GM12892 (cell line): ENCODE data around the gene MYH14. TPM values are rescaled to one million over a fixed set of nuclear protein-coding genes. Genes with fewer than 3 reads are reported as not detected.

ENCODE experiments used
- DNase-seq: peaks from one replicate; pipeline ENCODE4 v3.0.0; 2011; ENCODE audit not compliant: insufficient read length
- FAIRE-seq: peaks from 2 replicates; lab custom pipeline; 2011; peaks lifted over from hg19 to GRCh38; lab: Jason Lieb, UNC
- POLR2A ChIP-seq: IDR thresholded peaks from 2 replicates; pipeline ENCODE4 v1.6.1; 2011; ENCODE audit warnings: low read depth, low read length, control low read depth
- POLR2AphosphoS5 ChIP-seq: IDR thresholded peaks from 2 replicates; pipeline ENCODE4 v1.6.1; 2011; ENCODE audit warnings: low read depth, low read length, control low read depth
- TAF1 ChIP-seq: IDR thresholded peaks from 2 replicates; pipeline ENCODE4 v1.6.1; 2011; ENCODE audit warnings: low read depth, mild to moderate bottlenecking, control low read depth, low read length, borderline replicate concordance
- polyA plus RNA-seq: library from polyadenylated mRNA; unstranded; fragments of >200 nt; gene quantifications from one replicate; pipeline ENCODE4 v1.2.1, GENCODE V29; 2012; ENCODE audit warnings: missing spikeins, inconsistent platforms; ENCODE audit not compliant: missing spikeins

MYH14 gene
- not detected for polyA plus RNA-seq

- FAIRE-seq (no peak), DNase-seq (no peak)
- TF ChIP-seq TAF1 (no peak), POLR2A (no peak), POLR2AphosphoS5 (no peak)
These were observed at the start of gene MYH14 for GRCh38 chr19:50203281-50204080. Gene MYH14 (plus strand): TSS chr19:50203622. CDS start chr19:50210366, 6,744 bp downstream.

- DNase-seq (no peak), FAIRE-seq (no peak)
- TF ChIP-seq POLR2A (no peak), TAF1 (no peak), POLR2AphosphoS5 (no peak)
These were observed 48.9 kb upstream of the MYH14 start for GRCh38 chr19:50154529-50154928.

GRCh38 chr19:50155520-50156109 is 47.8 kb upstream of the MYH14 start:
- DNase-seq, result no peak
- FAIRE-seq, result no peak
- TF ChIP-seq POLR2A (no peak), TAF1 (no peak)

GRCh38 chr19:50158577-50158976 is 44.8 kb upstream of the MYH14 start:
- DNase-seq, result no peak
- TF ChIP-seq POLR2A (no peak), POLR2AphosphoS5 (no peak), TAF1 (no peak)
- no peak for FAIRE-seq

GRCh38 chr19:50159078-50159477 is 44.3 kb upstream of the MYH14 start:
- TF ChIP-seq POLR2AphosphoS5 (no peak), POLR2A (no peak), TAF1 (no peak)
- DNase-seq, result no peak
- no peak for FAIRE-seq

GRCh38 chr19:50162988-50163387 is 40.4 kb upstream of the MYH14 start, which contains the start of gene IZUMO2:
Gene IZUMO2 (minus strand): TSS chr19:50163281. CDS start chr19:50163194, 87 bp downstream.
- FAIRE-seq (no peak), DNase-seq (no peak)
- no peak for TF ChIP-seq TAF1
- TF ChIP-seq POLR2A, result no peak
- TF ChIP-seq POLR2AphosphoS5, result no peak

GRCh38 chr19:50167314-50167721 is 36.1 kb upstream of the MYH14 start:
- no peak for TF ChIP-seq POLR2AphosphoS5
- no peak for TF ChIP-seq POLR2A
- TF ChIP-seq TAF1, result no peak
- DNase-seq (no peak), FAIRE-seq (no peak)

GRCh38 chr19:50171752-50172151 is 31.7 kb upstream of the MYH14 start:
- DNase-seq, result no peak
- no peak for TF ChIP-seq POLR2A
- no peak for TF ChIP-seq TAF1
- no peak for TF ChIP-seq POLR2AphosphoS5

GRCh38 chr19:50172726-50173125 is 30.7 kb upstream of the MYH14 start:
- FAIRE-seq (no peak), DNase-seq (no peak)
- TF ChIP-seq TAF1 (no peak), POLR2A (no peak), POLR2AphosphoS5 (no peak)

More at GRCh38 chr19:50171752-50172151, 31.7 kb upstream of the MYH14 start:
- no peak for FAIRE-seq

- TF ChIP-seq POLR2A (no peak), TAF1 (no peak), POLR2AphosphoS5 (no peak)
- DNase-seq, result no peak
- no peak for FAIRE-seq
These were observed 30.3 kb upstream of the MYH14 start for GRCh38 chr19:50173127-50173526.

- no peak for TF ChIP-seq POLR2A
- no peak for TF ChIP-seq TAF1
- TF ChIP-seq POLR2AphosphoS5, result no peak
- DNase-seq (no peak), FAIRE-seq (no peak)
These were observed 29.2 kb upstream of the MYH14 start for GRCh38 chr19:50174100-50174793.
